Measurements from ENCODE around the gene SGMS1.

DNA sequence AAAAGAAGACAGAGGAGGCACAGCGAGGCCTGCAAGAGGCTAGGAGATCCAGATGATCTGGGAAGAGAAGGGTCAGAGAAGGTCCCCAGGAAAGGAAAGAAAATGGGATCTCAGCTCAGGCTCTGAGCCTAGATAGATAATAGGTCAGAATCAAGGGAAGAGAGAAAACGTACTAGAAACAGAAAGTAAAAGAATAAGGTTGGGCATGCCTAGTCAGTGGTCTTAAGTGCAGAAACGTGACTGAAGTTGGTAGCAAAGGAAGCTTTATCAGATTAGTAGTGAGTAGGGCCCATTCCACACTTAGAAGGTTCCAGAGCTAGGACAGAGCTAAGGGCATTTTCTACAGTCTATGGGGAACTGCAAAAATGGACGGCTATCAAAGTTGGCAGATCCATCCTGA lies 287.6 kb downstream of the SGMS1 start:
- TF ChIP-seq CTCF (IDR thresholded peaks at IDR 0.05) (no peak), ZFX (IDR thresholded peaks at IDR 0.05; ENCODE audit: borderline replicate concordance) (no peak)
